Measurements from ENCODE around the gene RNF5. TPM values are rescaled to one million over a fixed set of nuclear protein-coding genes. Genes with fewer than 3 reads are reported as not detected.
"Not testable (repeated sequence)": the region's sequence is repeated elsewhere in the genome, so short reads cannot be mapped to it uniquely, and the experiment has no call there.

Gene RNF5
- total and polyA plus RNA-seq, 2 experiments from 2014 or later, result 48.1 to 58.8 TPM

GRCh38 chr6:32183483-32184083 is 5.4 kb downstream of the RNF5 start:
- 81 to 83% methylated on average over 15 of the region's 15 CpGs for WGBS, 2 experiments (ENCODE audit: low coverage in 1 of 2, low lambda C conversion rate in 2 of 2, missing lambda C conversion rate in 2 of 2)
- H3K4me3 ChIP-seq, result no peak overlapping the region
- no peaks in the 10 kb centered on the region for H3K27me3 ChIP-seq (replicated peaks; ENCODE audit: insufficient read depth)
- peaks cover 5% of the 10 kb centered on the region; the same call in 1 of the 2 replicates for H3K36me3 ChIP-seq (ENCODE audit: low read depth)
- peaks cover 6% of the 10 kb centered on the region; the same call in 1 of the 2 replicates for H3K4me1 ChIP-seq (ENCODE audit: insufficient read depth)
- no peak for TF ChIP-seq EZH2 (IDR thresholded peaks at IDR 0.05; ENCODE audit: insufficient read depth, poor library complexity, severe bottlenecking)
- no peak for TF ChIP-seq EZH2phosphoT487 (IDR thresholded peaks at IDR 0.05; ENCODE audit: insufficient read depth, low read depth)
- H3K79me2 ChIP-seq (ENCODE audit: insufficient read depth), result peaks cover 42% of the 10 kb centered on the region
- no peaks in the 10 kb centered on the region for H3K9me2 ChIP-seq (ENCODE audit: insufficient read depth)
- no peak overlapping the region for H3K27ac ChIP-seq
- in situ Hi-C loops (cut with MboI), result no loop called here
- no peak overlapping the region for H3K9ac ChIP-seq
- no peak overlapping the region for H2AFZ ChIP-seq
- no peak for DNase-seq
- H4K20me1 ChIP-seq (ENCODE audit: insufficient read depth), result no peaks in the 10 kb centered on the region
- H3K4me2 ChIP-seq (ENCODE audit: unreplicated experiment), result no peak overlapping the region
- no peaks in the 10 kb centered on the region for H3K9me3 ChIP-seq (ENCODE audit: low read depth)
- peaks cover 20% of the 10 kb centered on the region; the same call in 1 of the 2 replicates for H3F3A ChIP-seq (ENCODE audit: insufficient read depth)

DNA sequence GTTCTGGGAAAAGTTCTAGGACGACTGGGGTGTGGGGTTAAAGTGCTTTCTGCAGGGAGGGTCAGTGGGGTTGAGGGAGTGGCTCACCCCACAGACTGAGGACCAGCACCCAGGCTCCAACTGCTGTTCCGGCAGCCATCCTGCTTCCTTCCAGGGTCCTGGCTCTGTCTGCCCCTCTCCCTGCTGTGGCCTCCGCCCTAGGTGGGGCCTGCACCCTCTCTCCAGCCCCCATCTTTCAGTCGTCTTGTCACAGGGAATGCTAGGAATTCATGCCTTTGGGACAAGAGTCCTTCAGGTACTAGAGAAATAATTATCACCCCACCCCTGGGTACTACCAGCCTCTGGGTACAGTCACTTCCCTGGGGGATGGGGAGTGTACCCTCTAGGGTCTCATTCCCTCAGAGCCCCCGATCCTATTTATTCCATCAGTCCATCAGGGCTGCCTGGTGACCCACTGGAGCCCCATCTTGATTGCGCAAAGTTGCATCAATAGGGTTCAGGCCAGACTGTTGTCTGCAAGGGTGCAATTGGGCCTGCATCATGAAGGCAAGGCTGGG is 6.0 kb downstream of the RNF5 start, which contains the start of gene AGER:
Gene AGER, minus strand, starts transcription at position 170 of the 557 bp plus-strand sequence. Its CDS starts 31 bp downstream, at position 139.
- TF ChIP-seq EZH2 (IDR thresholded peaks at IDR 0.05; ENCODE audit: insufficient read depth, poor library complexity, severe bottlenecking) (no peak), EZH2phosphoT487 (IDR thresholded peaks at IDR 0.05; ENCODE audit: insufficient read depth, low read depth) (no peak)
- Histone ChIP-seq H3K9me3 (ENCODE audit: low read depth) (no peaks in the 10 kb centered on the region), H3K4me3 (no peak within 1 kb of the TSS), H3K4me1 (ENCODE audit: insufficient read depth) (peaks cover 6% of the 10 kb centered on the region; the same call in 1 of the 2 replicates), H3F3A (ENCODE audit: insufficient read depth) (peaks cover 20% of the 10 kb centered on the region; the same call in 1 of the 2 replicates), H3K9ac (peak within 1 kb of the TSS; percentile 62), H3K27ac (peak within 1 kb of the TSS; percentile 81), H3K27me3 (replicated peaks; ENCODE audit: insufficient read depth) (no peaks in the 10 kb centered on the region), H4K20me1 (ENCODE audit: insufficient read depth) (no peaks in the 10 kb centered on the region), H3K36me3 (ENCODE audit: low read depth) (peaks cover 5% of the 10 kb centered on the region; the same call in 1 of the 2 replicates), H2AFZ (no peak within 1 kb of the TSS), H3K4me2 (ENCODE audit: unreplicated experiment) (peak within 1 kb of the TSS; percentile 35), H3K9me2 (ENCODE audit: insufficient read depth) (no peaks in the 10 kb centered on the region), H3K79me2 (ENCODE audit: insufficient read depth) (peaks cover 42% of the 10 kb centered on the region)
- in situ Hi-C loops (cut with MboI), result no loop called here
- no peak for DNase-seq
- 60 to 63% methylated on average over 5 to 6 of the region's 6 CpGs for WGBS, 2 experiments (ENCODE audit: low coverage in 1 of 2, low lambda C conversion rate in 2 of 2, missing lambda C conversion rate in 2 of 2)

DNA sequence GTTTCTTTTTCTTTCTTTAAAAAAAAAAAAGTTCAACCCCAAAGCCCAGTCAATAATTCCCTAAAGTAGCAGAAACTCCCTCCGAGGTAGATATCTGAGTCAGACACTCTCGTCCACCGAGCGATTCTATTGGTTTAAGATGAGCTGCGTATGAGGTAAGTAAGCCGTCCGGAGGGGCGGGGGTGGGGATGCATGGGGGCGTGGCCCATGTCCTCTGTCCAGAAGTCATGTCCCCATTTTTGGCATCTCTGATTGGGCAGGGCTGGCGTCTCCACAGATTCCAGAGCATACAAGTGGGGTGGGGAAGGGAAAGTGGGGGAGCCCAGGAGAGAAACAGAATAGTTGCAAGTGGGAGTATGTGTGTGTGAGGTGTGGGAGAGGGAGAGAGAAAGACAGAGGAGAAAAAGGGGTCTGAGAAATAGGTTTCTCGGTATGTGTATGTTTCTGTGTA is 7.5 kb downstream of the RNF5 start:
- H3K4me2 ChIP-seq (ENCODE audit: unreplicated experiment), result peak overlapping the region; percentile 35
- peak; percentile 95 for DNase-seq

GRCh38 chr6:32186151-32186840 is 8.1 kb downstream of the RNF5 start:
- in situ Hi-C loops (cut with MboI); H4K20me1 ChIP-seq (ENCODE audit: insufficient read depth); H3K9me3 ChIP-seq (ENCODE audit: low read depth); H3K27me3 ChIP-seq (replicated peaks; ENCODE audit: insufficient read depth); H2AFZ ChIP-seq; DNase-seq; H3K4me1 ChIP-seq (ENCODE audit: insufficient read depth); H3K36me3 ChIP-seq (ENCODE audit: low read depth); H3K4me3 ChIP-seq; H3K9me2 ChIP-seq (ENCODE audit: insufficient read depth): not testable (repeated sequence)
- WGBS, 2 experiments (ENCODE audit: low coverage in 1 of 2, low lambda C conversion rate in 2 of 2, missing lambda C conversion rate in 2 of 2), result 52 to 54% methylated on average over 10 of the region's 10 CpGs
- Histone ChIP-seq H3F3A (ENCODE audit: insufficient read depth) (peaks cover 20% of the 10 kb centered on the region; the same call in 1 of the 2 replicates), H3K79me2 (ENCODE audit: insufficient read depth) (peaks cover 50% of the 10 kb centered on the region), H3K9ac (0 out of 2 replicates have a peak overlapping the region, but pooled peaks have one; percentile 18), H3K4me2 (ENCODE audit: unreplicated experiment) (peak overlapping the region; percentile 24), H3K27ac (peak overlapping the region; percentile 81)

More for the DNA sequence above, 7.5 kb downstream of the RNF5 start:
- Histone ChIP-seq H3K9ac (peak overlapping the region; percentile 62), H3K27ac (peak overlapping the region; percentile 81), H3K4me3 (peak overlapping the region; percentile 40; the same call in 1 of the 2 replicates), H3F3A (ENCODE audit: insufficient read depth) (peaks cover 20% of the 10 kb centered on the region; the same call in 1 of the 2 replicates), H3K79me2 (ENCODE audit: insufficient read depth) (peaks cover 50% of the 10 kb centered on the region)
- H3K27me3 ChIP-seq (replicated peaks; ENCODE audit: insufficient read depth); H2AFZ ChIP-seq; H3K9me3 ChIP-seq (ENCODE audit: low read depth); H3K4me1 ChIP-seq (ENCODE audit: insufficient read depth); H3K9me2 ChIP-seq (ENCODE audit: insufficient read depth); in situ Hi-C loops (cut with MboI); H4K20me1 ChIP-seq (ENCODE audit: insufficient read depth); H3K36me3 ChIP-seq (ENCODE audit: low read depth): not testable (repeated sequence)
- WGBS, 2 experiments (ENCODE audit: low coverage in 1 of 2, low lambda C conversion rate in 2 of 2, missing lambda C conversion rate in 2 of 2), result 0 to 4% methylated on average over 11 of the region's 11 CpGs
